HepG2 (cell line): ENCODE results near the gene MEF2D. TPM values are rescaled to one million over a fixed set of nuclear protein-coding genes. Genes with fewer than 3 reads are reported as not detected.

Source experiments
- ATAC-seq: fragments of 200-7000 bp; cut with Tn5 transposase; 3 replicates; pipeline ENCODE4 v1.9.1; 2020; ENCODE audit warnings: mild to moderate bottlenecking, moderate library complexity
- BruUV-seq: library from RNA; stranded (reverse); fragments of 400-500 nt; replicated peaks from 2 replicates; lab custom pipeline; 2021; lab: Mats Ljungman, UMichigan
- CTCF ChIA-PET: fragments of 300-600 bp; formaldehyde crosslinking; extraction: SDS; loops from one replicate; lab custom pipeline; 2021; ENCODE audit warnings: low total read pairs, inconsistent platforms, low intra/inter-chr PET ratio; lab: Yijun Ruan, JAX
- POLR2A ChIA-PET: fragments of 350-600 bp; sonication (Branson Sonifier 250); formaldehyde crosslinking; loops from one replicate; lab custom pipeline; 2020; ENCODE audit warnings: antibody characterized with exemption, inconsistent platforms; lab: Yijun Ruan, JAX
- DNase-seq: peaks from one replicate; pipeline ENCODE4 v3.0.0-alpha.2; 2015; ENCODE audit warnings: low spot score
- FAIRE-seq: peaks from 3 replicates; lab custom pipeline; 2011; peaks lifted over from hg19 to GRCh38; lab: Jason Lieb, UNC
- H2AFZ ChIP-seq: one replicate; pipeline ENCODE4 v1.6.1; 2011; ENCODE audit warnings: low read length, inconsistent platforms
- H3K27ac ChIP-seq: fragments of 300-600 bp; 3 replicates; pipeline ENCODE4 v1.8.0; 2011; ENCODE audit warnings: mixed run types, mild to moderate bottlenecking, mixed read lengths, low read length, inconsistent platforms; ENCODE audit not compliant: insufficient read depth; ENCODE audit errors: extremely low read length
- H3K27me3 ChIP-seq, 2 experiments: fragments of 200-600 bp in 1 of 2; 2 replicates in 1 of 2; 3 replicates in 1 of 2; pipeline versions ENCODE4 v1.6.0 to v1.8.0; 2011; ENCODE audit warnings: low read length in 2 of 2, mild to moderate bottlenecking in 2 of 2, moderate library complexity in 2 of 2, inconsistent platforms in 1 of 2; ENCODE audit not compliant: insufficient read depth in 2 of 2, control insufficient read depth in 1 of 2
- H3K36me3 ChIP-seq, 2 experiments: fragments of 200-600 bp in 1 of 2; replicated peaks in 1 of 2; 2 replicates in 1 of 2; 3 replicates in 1 of 2; pipeline versions ENCODE4 v1.5.1 to v1.8.0; 2011; ENCODE audit warnings: low read length in 2 of 2, inconsistent platforms in 1 of 2; ENCODE audit not compliant: insufficient read depth in 2 of 2, control insufficient read depth in 1 of 2
- H3K4me1 ChIP-seq: 2 replicates; pipeline ENCODE4 v1.5.1; 2012; ENCODE audit warnings: low read length, inconsistent platforms; ENCODE audit not compliant: insufficient read depth
- H3K4me2 ChIP-seq: 2 replicates; pipeline ENCODE4 v1.6.0; 2011; ENCODE audit warnings: low read depth, low read length, inconsistent platforms
- H3K4me3 ChIP-seq, 3 experiments: fragments of 200-600 bp in 1 of 3; sonication (generic), shearing (Covaris generic) in 1 of 3; replicated peaks in 1 of 3; 2 replicates each; pipeline ENCODE4 v1.5.1; 2011 to 2016; ENCODE audit warnings: low read length in 3 of 3, inconsistent platforms in 2 of 3, low read depth in 2 of 3, mild to moderate bottlenecking in 2 of 3, control low read depth in 1 of 3, mixed read lengths in 1 of 3; ENCODE audit not compliant: insufficient read depth in 1 of 3
- H3K79me2 ChIP-seq: one replicate; pipeline ENCODE4 v1.6.1; 2011; ENCODE audit warnings: low read length, inconsistent platforms; ENCODE audit not compliant: insufficient read depth
- H3K9ac ChIP-seq: 2 replicates; pipeline ENCODE4 v1.6.0; 2011; ENCODE audit warnings: mild to moderate bottlenecking, low read depth, low read length, inconsistent platforms; ENCODE audit not compliant: insufficient read depth
- H3K9me3 ChIP-seq: 2 replicates; pipeline ENCODE4 v1.5.1; 2012; ENCODE audit warnings: mild to moderate bottlenecking, low read length
- H4K20me1 ChIP-seq: 2 replicates; pipeline ENCODE4 v1.6.0; 2011; ENCODE audit warnings: inconsistent platforms, mild to moderate bottlenecking, low read length, moderate library complexity; ENCODE audit not compliant: insufficient read depth
- AHDC1 ChIP-seq: sonication (generic); formaldehyde crosslinking; IDR thresholded peaks from 2 replicates; pipeline ENCODE4 v1.5.1; 2020; ENCODE audit warnings: mild to moderate bottlenecking, missing genetic modification reagents, borderline replicate concordance
- BCLAF1 ChIP-seq: fragments of 450-650 bp; IDR thresholded peaks from 2 replicates; pipeline ENCODE4 v1.6.1; 2017; ENCODE audit warnings: mild to moderate bottlenecking
- DDIT3 ChIP-seq: sonication (generic); formaldehyde crosslinking; IDR thresholded peaks from 2 replicates; pipeline ENCODE4 v1.4.0; 2020; ENCODE audit warnings: mild to moderate bottlenecking, missing genetic modification reagents
- SSRP1 ChIP-seq: IDR thresholded peaks from 2 replicates; pipeline ENCODE4 v1.6.1; 2016; ENCODE audit warnings: control low read depth
- ZNF205 ChIP-seq: IDR thresholded peaks from 2 replicates; pipeline ENCODE4 v1.6.1; 2018; ENCODE audit warnings: missing biosample characterization, missing genetic modification reagents
- ZNF326 ChIP-seq: sonication (generic); formaldehyde crosslinking; IDR thresholded peaks from 2 replicates; pipeline ENCODE4 v1.4.0; 2020; ENCODE audit warnings: missing genetic modification reagents, borderline replicate concordance
- WGBS: methylation state at CpG from one replicate; pipeline ENCODE4 v1.1.6; 2017; ENCODE audit warnings: low lambda C conversion rate; 5-methylcytosine and 5-hydroxymethylcytosine counted together
- in situ Hi-C: cut with HindIII; loops from 2 replicates; pipeline ENCODE4 v1.10.0; 2017; ENCODE audit warnings: low pct_unique_long_range_greater_than_20kb; ENCODE audit not compliant: extremely low pct_ligation_motif_present
- intact Hi-C: fragments of 100-400 bp; cut with micrococcal nuclease; formaldehyde crosslinking; loops from one replicate; pipeline ENCODE4 v1.10.0; 2022; ENCODE audit not compliant: unreplicated experiment
- polyA plus RNA-seq, 8 experiments: library from polyadenylated mRNA; depleted of rRNA in 3 of 8; stranded (reverse) in 7 of 8; unstranded in 1 of 8; fragments of >200 nt; fragmentation: Illumina TruSeq in 4 of 8; extraction: Trizol in 4 of 8; gene quantifications; 2 replicates each; pipeline versions ENCODE4 v1.2.1 to v1.2.3, GENCODE V29; 2011 to 2016; ENCODE audit warnings: low read depth in 4 of 8, missing spikeins in 1 of 8, mixed read lengths in 1 of 8; ENCODE audit not compliant: insufficient read depth in 1 of 8
- total RNA-seq, 5 experiments: library from RNA; depleted of rRNA; stranded (reverse); fragments of >200 nt; fragmentation: Illumina TruSeq; extraction: Trizol; gene quantifications; 2 replicates each; pipeline ENCODE4 v1.2.3, GENCODE V29; 2016; ENCODE audit warnings: low read depth in 1 of 5

The MEF2D gene
- total and polyA plus RNA-seq, 2 of the 13 experiments (the other 11 are each of a cell fraction or from before 2014, with no cell fraction given) = 1.6 to 3.9 TPM

- Histone ChIP-seq H3K9me3 (no peaks in the 10 kb centered on the region), H2AFZ (no peak overlapping the region), H3K9ac (no peak overlapping the region), H3K4me1 (peaks cover 14% of the 10 kb centered on the region), H3K79me2 (no peaks in the 10 kb centered on the region), H3K36me3 (no peaks in the 10 kb centered on the region), H3K27me3 (peaks cover 0 to 13% of the 10 kb centered on the region in 2 experiments; a peak in 2 of 5 replicates), H4K20me1 (no peaks in the 10 kb centered on the region; the same call in 1 of the 2 replicates), H3K4me2 (no peak overlapping the region), H3K4me3 (no peak overlapping the region), H3K27ac (no peak overlapping the region)
- in situ Hi-C loops (loop anchor here (10.0 kb wide), 1 partner anchor 94 kb away; no protein-coding TSS in a partner anchor), intact Hi-C loops (no loop called here)
- TF ChIP-seq DDIT3 (CRISPR knock-in tag) (no peak), ZNF326 (CRISPR knock-in tag) (no peak)
- FAIRE-seq = no peak
- POLR2A ChIA-PET = no interaction called here
- CTCF ChIA-PET = interaction anchor here (1.6 kb wide), 1 partner anchor 63 kb away, joined by 4 read pairs; no protein-coding TSS in a partner anchor
- no TSS peak for BruUV-seq
- DNase-seq = no peak
- no peak for ATAC-seq
- WGBS = 39% methylated on average over 11 of the region's 11 CpGs
Observed at GRCh38 chr1:156448134-156448967, 52.2 kb downstream of the MEF2D start.

- H2AFZ ChIP-seq = no peak overlapping the region
- H3K4me3 ChIP-seq = peak overlapping the region in 1 of 3 experiments; percentile 30; a peak in 1 of 6 replicates
- H3K27ac ChIP-seq = no peak overlapping the region
- no peak overlapping the region for H3K9ac ChIP-seq
- no peaks in the 10 kb centered on the region for H3K36me3 ChIP-seq
- H4K20me1 ChIP-seq = no peaks in the 10 kb centered on the region; the same call in 1 of the 2 replicates
- in situ Hi-C loops (loop anchor here (10.0 kb wide), 1 partner anchor 91 kb away; no protein-coding TSS in a partner anchor), intact Hi-C loops (no loop called here)
- peak; percentile 92 for FAIRE-seq
- peak; percentile 83 for DNase-seq
- H3K79me2 ChIP-seq = no peaks in the 10 kb centered on the region
- H3K4me1 ChIP-seq = no peaks in the 10 kb centered on the region
- H3K4me2 ChIP-seq = peak overlapping the region; percentile 73
- ChIA-PET CTCF (interaction anchor here (1.6 to 3.9 kb wide), 3 partner anchors 57 to 89 kb away, joined by 3 to 76 read pairs (median 26); no protein-coding TSS in a partner anchor), POLR2A (interaction anchor here (0.7 to 1.8 kb wide), 8 partner anchors 12 to 163 kb away, joined by 3 to 21 read pairs (median 4); partner anchors contain the start of gene SMG5)
- peaks cover 0 to 30% of the 10 kb centered on the region in 2 experiments; a peak in 3 of 5 replicates for H3K27me3 ChIP-seq
- H3K9me3 ChIP-seq = no peaks in the 10 kb centered on the region
- no TSS peak for BruUV-seq
- WGBS = 1% methylated on average over 11 of the region's 11 CpGs
- ATAC-seq = peak; percentile 98
- TF ChIP-seq AHDC1 (CRISPR knock-in tag) (no peak), ZNF205 (CRISPR knock-in tag) (peak; percentile 36; the same call in 1 of the 2 replicates), SSRP1 (CRISPR knock-in tag) (peak; percentile 58; the same call in 1 of the 2 replicates), BCLAF1 (no peak)
Observed at GRCh38 chr1:156445789-156446263, 54.7 kb downstream of the MEF2D start.
